ENCODE data around the gene B9D2.

- TF ChIP-seq POLR2AphosphoS5 (IDR thresholded peaks at IDR 0.05; ENCODE audit: low read depth, low read length), result no peak
- no peak for TF ChIP-seq POLR2A (IDR thresholded peaks at IDR 0.05; ENCODE audit: low read depth, low read length)
- TF ChIP-seq TAF1 (IDR thresholded peaks at IDR 0.05; ENCODE audit: borderline replicate concordance, low read depth, low read length), result no peak
Measured at GRCh38 chr19:41376998-41377365, 13.0 kb upstream of the B9D2 start.
